Measurements from ENCODE around the gene IMPDH2.

- TF ChIP-seq CTCF (IDR thresholded peaks at IDR 0.05), result peak in 1 of 3 donors; percentile 4
- no peak for TF ChIP-seq POLR2A (IDR thresholded peaks at IDR 0.05)
These were observed 21.2 kb downstream of the IMPDH2 start for GRCh38 chr3:49007771-49008528.

All from lower leg skin (tissue), 3 donors.